IMR-90 (cell line): ENCODE measurements around the gene PREP.

Source experiments
- BHLHE40 ChIP-seq: fragments of 150-350 bp; IDR thresholded peaks from 2 replicates; pipeline ENCODE4 v1.6.1; 2016; ENCODE audit warnings: mild to moderate bottlenecking, low read depth, low read length
- CEBPB ChIP-seq: IDR thresholded peaks from 2 replicates; pipeline ENCODE4 v1.6.1; 2012; ENCODE audit warnings: low read depth, low read length, improper control_type of control experiment
- CTCF ChIP-seq: conservative IDR thresholded peaks from 2 replicates; pipeline ENCODE4 v1.5.1; 2012; ENCODE audit warnings: mild to moderate bottlenecking, low read depth, low read length, improper control_type of control experiment
- FOS ChIP-seq: fragments of 150-350 bp; IDR thresholded peaks from 2 replicates; pipeline ENCODE4 v1.6.1; 2016; ENCODE audit warnings: low read depth, low read length
- MAFK ChIP-seq: IDR thresholded peaks from 2 replicates; pipeline ENCODE4 v1.6.1; 2012; ENCODE audit warnings: low read depth, low read length, improper control_type of control experiment
- MAZ ChIP-seq: IDR thresholded peaks from 2 replicates; pipeline ENCODE4 v1.6.1; 2012; ENCODE audit warnings: low read depth, mild to moderate bottlenecking, low read length, improper control_type of control experiment, moderate library complexity, borderline replicate concordance
- MXI1 ChIP-seq: IDR thresholded peaks from 2 replicates; pipeline ENCODE4 v1.6.1; 2012; ENCODE audit warnings: low read depth, mild to moderate bottlenecking, low read length, moderate library complexity, borderline replicate concordance
- POLR2A ChIP-seq: IDR thresholded peaks from 2 replicates; pipeline ENCODE4 v1.6.1; 2012; ENCODE audit warnings: mild to moderate bottlenecking, low read depth, low read length
- RCOR1 ChIP-seq: IDR thresholded peaks from 2 replicates; pipeline ENCODE4 v1.6.1; 2012; ENCODE audit warnings: mild to moderate bottlenecking, low read length, improper control_type of control experiment; ENCODE audit not compliant: insufficient replicate concordance
- RFX5 ChIP-seq: IDR thresholded peaks from 2 replicates; pipeline ENCODE4 v1.8.0; 2012; ENCODE audit warnings: low read depth, mild to moderate bottlenecking, low read length, moderate library complexity
- SMC3 ChIP-seq: fragments of 150-350 bp; IDR thresholded peaks from 2 replicates; pipeline ENCODE4 v1.6.1; 2016; ENCODE audit warnings: low read depth, mild to moderate bottlenecking, antibody characterized with exemption, low read length, moderate library complexity
- USF2 ChIP-seq: fragments of 150-350 bp; IDR thresholded peaks from 2 replicates; pipeline ENCODE4 v1.6.1; 2017; ENCODE audit warnings: mild to moderate bottlenecking, antibody characterized with exemption, low read length, low read depth

DNA sequence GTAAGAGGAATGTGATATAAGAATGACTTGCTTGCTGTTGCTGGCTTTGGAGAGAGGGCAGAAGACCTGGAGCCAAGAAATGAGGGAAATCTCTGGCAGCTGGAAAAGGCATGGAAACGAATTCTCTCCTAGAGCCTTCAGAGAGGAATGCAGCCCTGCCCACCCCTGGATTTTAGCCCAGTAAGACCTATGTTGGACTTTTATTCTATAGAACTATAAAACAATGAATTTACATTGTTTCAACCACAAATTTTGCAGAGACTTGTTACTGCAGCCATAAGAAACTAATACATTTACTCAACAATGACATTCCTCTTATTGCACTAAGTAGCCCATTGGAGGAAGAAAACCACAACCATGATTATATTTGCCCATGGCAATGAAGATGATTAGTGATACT lies 39.5 kb upstream of the PREP start:
- TF ChIP-seq USF2 (no peak), CEBPB (no peak), POLR2A (no peak), MXI1 (no peak), RFX5 (no peak), CTCF (no peak), MAZ (no peak), BHLHE40 (no peak), RCOR1 (no peak), FOS (no peak), MAFK (no peak), SMC3 (no peak)
